WTC11 (cell line): Measurements from ENCODE around the gene MARK2. TPM values are rescaled to one million over a fixed set of nuclear protein-coding genes. Genes with fewer than 3 reads are reported as not detected.
A peak's percentile ranks its signal among the peaks of the same experiment; 100 is the strongest.

ENCODE experiments used
- ATAC-seq: fragments of 200-7000 bp; cut with Tn5 transposase; 2 replicates; pipeline ENCODE4 v1.10.0; 2021; ENCODE audit warnings: mild to moderate bottlenecking, moderate library complexity
- CTCF ChIA-PET: fragments of 300-600 bp; sonication (Branson Sonifier 250); formaldehyde crosslinking; loops from one replicate; lab custom pipeline; 2021; ENCODE audit warnings: antibody characterized with exemption; lab: Charles Lee
- POLR2A ChIA-PET: fragments of 350-600 bp; sonication (Branson Sonifier 250); formaldehyde crosslinking; loops from one replicate; lab custom pipeline; 2021; ENCODE audit warnings: antibody characterized with exemption; lab: Charles Lee
- DNase-seq: peaks from one replicate; pipeline ENCODE4 v3.0.0; 2021; ENCODE audit warnings: low spot score
- H3K27ac Mint-ChIP-seq: 2 replicates; pipeline ENCODE4 v1.8.0; 2021; ENCODE audit warnings: mixed read lengths
- H3K27me3 Mint-ChIP-seq: 2 replicates; pipeline ENCODE4 v1.8.0; 2021; ENCODE audit warnings: low read depth, mild to moderate bottlenecking, moderate library complexity, mixed read lengths
- H3K36me3 Mint-ChIP-seq: 2 replicates; pipeline ENCODE4 v1.8.0; 2021; ENCODE audit warnings: mixed read lengths
- H3K4me1 Mint-ChIP-seq: 2 replicates; pipeline ENCODE4 v1.8.0; 2022; ENCODE audit warnings: mixed read lengths
- H3K4me3 Mint-ChIP-seq: 2 replicates; pipeline ENCODE4 v1.8.0; 2021; ENCODE audit warnings: mild to moderate bottlenecking, moderate library complexity, mixed read lengths
- H3K9me3 Mint-ChIP-seq: 2 replicates; pipeline ENCODE4 v1.8.0; 2021; ENCODE audit warnings: mixed read lengths
- ATF2 ChIP-seq: sonication (generic); formaldehyde crosslinking; IDR thresholded peaks from 2 replicates; pipeline ENCODE4 v1.8.1; 2022; ENCODE audit warnings: low read depth, missing genetic modification reagents, borderline replicate concordance
- CDX4 ChIP-seq: fragments of 250-450 bp; sonication (Bioruptor Pico); IDR thresholded peaks from 2 replicates; pipeline ENCODE4 v1.9.0; 2021; ENCODE audit warnings: moderate library complexity, mild to moderate bottlenecking, inconsistent platforms, borderline replicate concordance
- ETV6 ChIP-seq: sonication (generic); formaldehyde crosslinking; IDR thresholded peaks from 2 replicates; pipeline ENCODE4 v1.8.1; 2022; ENCODE audit warnings: mild to moderate bottlenecking, missing genetic modification reagents
- FOXP1 ChIP-seq: sonication (generic); formaldehyde crosslinking; IDR thresholded peaks from 2 replicates; pipeline ENCODE4 v1.8.0; 2022; ENCODE audit warnings: missing genetic modification reagents, mild to moderate bottlenecking, moderate library complexity, borderline replicate concordance
- GRHL2 ChIP-seq: fragments of 250-450 bp; sonication (Bioruptor Pico); IDR thresholded peaks from 2 replicates; pipeline ENCODE4 v1.8.0; 2022; ENCODE audit warnings: mild to moderate bottlenecking, moderate library complexity; ENCODE audit not compliant: insufficient replicate concordance, severe bottlenecking
- MXD4 ChIP-seq: fragments of 250-450 bp; sonication (Bioruptor Pico); IDR thresholded peaks from 2 replicates; pipeline ENCODE4 v1.8.0; 2021; ENCODE audit warnings: mild to moderate bottlenecking, moderate library complexity, borderline replicate concordance
- NFATC4 ChIP-seq: fragments of 250-450 bp; sonication (Bioruptor Pico); IDR thresholded peaks from 2 replicates; pipeline ENCODE4 v1.9.0; 2021; ENCODE audit warnings: mild to moderate bottlenecking
- PREB ChIP-seq: sonication (generic); formaldehyde crosslinking; IDR thresholded peaks from 2 replicates; pipeline ENCODE4 v1.8.1; 2022; ENCODE audit warnings: mild to moderate bottlenecking, missing genetic modification reagents, moderate library complexity, borderline replicate concordance
- USF1 ChIP-seq: sonication (generic); formaldehyde crosslinking; IDR thresholded peaks from 2 replicates; pipeline ENCODE4 v1.8.0; 2022; ENCODE audit warnings: mild to moderate bottlenecking, missing genetic modification reagents
- USF2 ChIP-seq: sonication (generic); formaldehyde crosslinking; IDR thresholded peaks from 2 replicates; pipeline ENCODE4 v1.8.1; 2023; ENCODE audit warnings: mild to moderate bottlenecking, missing genetic modification reagents, moderate library complexity
- ZBTB21 ChIP-seq: sonication (generic); formaldehyde crosslinking; IDR thresholded peaks from 2 replicates; pipeline ENCODE4 v1.8.1; 2023; ENCODE audit warnings: mild to moderate bottlenecking, missing genetic modification reagents, borderline replicate concordance
- ZNF425 ChIP-seq: fragments of 250-450 bp; sonication (Bioruptor Pico); conservative IDR thresholded peaks from 2 replicates; pipeline ENCODE4 v1.9.0; 2021; ENCODE audit warnings: mild to moderate bottlenecking
- ZNF671 ChIP-seq: fragments of 250-450 bp; sonication (Bioruptor Pico); IDR thresholded peaks from 2 replicates; pipeline ENCODE4 v1.8.0; 2021; ENCODE audit warnings: mild to moderate bottlenecking
- total RNA-seq: library from RNA; stranded (reverse); gene quantifications from 3 replicates; pipeline ENCODE4 v1.2.3, GENCODE V29; 2021

Gene MARK2
- total RNA-seq, 1 experiment from 2014 or later, result 57.4 TPM

GRCh38 chr11:63821411-63821810, 17.5 kb upstream of the MARK2 start (continued):
- TF ChIP-seq USF2 (no peak), NFATC4 (no peak), ZNF671 (CRISPR knock-in tag) (no peak), GRHL2 (CRISPR knock-in tag) (no peak), ATF2 (CRISPR knock-in tag) (no peak), MXD4 (CRISPR knock-in tag) (no peak), ZBTB21 (CRISPR knock-in tag) (no peak)

- DNase-seq (no peak), ATAC-seq (no peak)
- Mint-ChIP-seq H3K36me3 (peaks cover 43% of the 10 kb centered on the region), H3K9me3 (no peaks in the 10 kb centered on the region), H3K4me1 (peaks cover 20% of the 10 kb centered on the region)
- CTCF ChIA-PET, result interaction anchor here (1.5 kb wide), 1 partner anchor 119 kb away, joined by 8 read pairs; no protein-coding TSS in a partner anchor
- no peak for TF ChIP-seq CDX4 (CRISPR knock-in tag)
- 0 out of 2 replicates have a peak, but pooled peaks have one; percentile 30 for TF ChIP-seq ETV6
- TF ChIP-seq, all 79 proteins: peak for 1
- H3K27ac Mint-ChIP-seq, result no peak overlapping the region
- no peak overlapping the region for H3K4me3 Mint-ChIP-seq
- POLR2A ChIA-PET, result no interaction called here
- no peaks in the 10 kb centered on the region for H3K27me3 Mint-ChIP-seq
Observed at GRCh38 chr11:63826471-63827190, 12.3 kb upstream of the MARK2 start.

GRCh38 chr11:63829823-63830489, 9.0 kb upstream of the MARK2 start:
- Mint-ChIP-seq H3K36me3 (peaks cover 14% of the 10 kb centered on the region), H3K27ac (peak overlapping the region; percentile 47; the same call in 1 of the 2 replicates), H3K9me3 (no peaks in the 10 kb centered on the region), H3K4me1 (peaks cover 30% of the 10 kb centered on the region), H3K4me3 (no peak overlapping the region), H3K27me3 (no peaks in the 10 kb centered on the region; the same call in 1 of the 2 replicates)
- DNase-seq (peak; percentile 62), ATAC-seq (peak; percentile 87)
- ChIA-PET CTCF (interaction anchor here (0.5 to 1.9 kb wide), 19 partner anchors 9 to 318 kb away, joined by 3 to 16 read pairs (median 5); partner anchors contain the start of genes MARK2 and NAA40), POLR2A (interaction anchor here (0.5 to 0.6 kb wide), 4 partner anchors 61 to 169 kb away, joined by 3 to 5 read pairs (median 3); partner anchors contain the start of gene ZFTA)
- no peak for TF ChIP-seq ZNF425
- TF ChIP-seq FOXP1 (CRISPR knock-in tag), result 0 out of 2 replicates have a peak, but pooled peaks have one; percentile 49

- ATAC-seq (peak; percentile 22), DNase-seq (no peak)
- CTCF ChIA-PET, result interaction anchor here (0.7 to 2.5 kb wide), 3 partner anchors 63 to 114 kb away, joined by 3 to 12 read pairs (median 9); partner anchors contain the start of gene ZFTA
- no peak overlapping the region for H3K27ac Mint-ChIP-seq
- POLR2A ChIA-PET, result interaction anchor here (0.6 to 1.5 kb wide), 2 partner anchors 87 to 103 kb away, joined by 3 to 6 read pairs; no protein-coding TSS in a partner anchor
- no peak for TF ChIP-seq GRHL2 (CRISPR knock-in tag)
- TF ChIP-seq USF2, result peak; percentile 78
- TF ChIP-seq USF1 (CRISPR knock-in tag), result peak; percentile 69; the same call in 1 of the 2 replicates
- no peak for TF ChIP-seq PREB (CRISPR knock-in tag)
- no peak overlapping the region for H3K4me3 Mint-ChIP-seq
- H3K9me3 Mint-ChIP-seq, result no peaks in the 10 kb centered on the region
- peaks cover 30% of the 10 kb centered on the region for H3K4me1 Mint-ChIP-seq
- H3K36me3 Mint-ChIP-seq, result peaks cover 2% of the 10 kb centered on the region; the same call in 1 of the 2 replicates
- H3K27me3 Mint-ChIP-seq, result no peaks in the 10 kb centered on the region; the same call in 1 of the 2 replicates
Observed at GRCh38 chr11:63831326-63831725, 7.6 kb upstream of the MARK2 start.
